Embryonic facial prominence (tissue), 1 donor: ENCODE measurements around the gene ATP5PO.
"Not testable (repeated sequence)": the region's sequence is repeated elsewhere in the genome, so short reads cannot be mapped to it uniquely, and the experiment has no call there.

ENCODE experiments used
- DNase-seq: peaks from one replicate; pipeline ENCODE4 v3.0.0-alpha.2; 2016; ENCODE audit errors: extremely low spot score

ATP5PO gene

DNA sequence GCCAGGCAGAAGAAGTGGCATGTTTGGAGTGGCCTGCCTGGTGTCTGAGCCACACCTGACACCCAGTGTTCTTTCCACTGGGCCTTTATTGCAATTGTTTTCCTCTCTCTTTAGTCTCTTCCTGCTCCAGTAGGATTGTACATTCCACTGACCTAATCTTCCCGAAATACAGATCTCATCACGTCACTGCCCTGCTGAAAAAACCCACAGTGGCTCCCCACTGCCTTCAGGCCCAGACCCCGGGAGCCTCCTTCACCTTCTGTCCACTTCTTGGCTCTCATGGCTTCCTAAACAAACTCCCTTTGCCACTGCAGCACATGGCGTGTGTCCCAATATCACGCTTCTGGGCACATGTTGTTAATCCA, 25.3 kb upstream of the ATP5PO start:
- DNase-seq: no peak

DNA sequence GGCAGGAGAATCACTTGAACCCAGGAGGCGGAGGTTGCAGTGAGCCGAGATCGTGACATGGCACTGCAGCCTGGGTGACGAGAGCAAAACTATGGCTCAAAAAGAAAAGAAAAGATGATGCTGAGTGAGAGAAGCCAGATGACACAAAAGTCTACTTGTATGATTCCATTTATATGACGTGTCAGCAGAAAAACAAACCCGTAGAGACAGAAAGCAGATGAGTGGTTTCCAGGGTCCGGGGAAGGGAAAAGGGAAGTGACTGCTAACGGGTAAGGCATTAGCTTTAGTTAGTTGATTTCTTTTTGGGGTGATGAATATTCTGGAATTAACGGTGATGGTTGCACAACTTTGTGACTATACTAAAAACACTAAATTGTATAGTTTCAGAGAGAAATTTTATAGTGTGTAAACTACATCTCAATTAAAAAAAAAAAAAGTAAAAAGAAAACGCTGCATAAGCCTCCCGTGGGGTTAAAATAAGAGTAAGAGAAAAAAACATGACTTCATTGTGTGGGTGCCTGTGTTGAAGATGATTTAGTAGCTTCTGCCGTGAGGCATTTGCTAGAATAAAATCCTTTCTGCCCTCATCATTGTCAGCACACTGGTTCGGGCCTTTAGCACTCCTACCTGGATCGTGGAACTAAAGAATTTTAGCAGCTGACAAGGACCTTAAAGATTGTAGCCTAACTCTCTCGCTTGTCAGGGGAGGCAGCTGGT, 24.7 kb upstream of the ATP5PO start:
- DNase-seq: no peak

DNA sequence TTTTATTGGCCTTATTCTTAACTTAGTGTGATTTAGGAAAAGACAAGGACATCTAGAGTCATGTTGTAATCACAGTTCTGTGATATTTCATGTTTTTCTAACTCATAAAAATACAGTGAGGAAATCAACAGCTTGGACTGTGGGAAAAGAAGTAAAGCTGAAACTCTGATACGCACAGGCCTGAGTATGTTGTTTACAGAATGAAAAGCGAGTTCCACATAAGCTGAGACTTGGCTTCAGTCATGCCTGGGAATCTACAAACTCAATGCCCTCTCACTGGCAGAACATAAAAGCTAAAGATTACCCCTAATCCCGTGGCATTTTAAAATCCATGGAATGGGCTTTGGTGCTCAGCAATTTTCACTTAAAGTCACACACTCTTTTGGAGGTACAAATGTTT, 23.6 kb upstream of the ATP5PO start:
- DNase-seq: no peak

DNA sequence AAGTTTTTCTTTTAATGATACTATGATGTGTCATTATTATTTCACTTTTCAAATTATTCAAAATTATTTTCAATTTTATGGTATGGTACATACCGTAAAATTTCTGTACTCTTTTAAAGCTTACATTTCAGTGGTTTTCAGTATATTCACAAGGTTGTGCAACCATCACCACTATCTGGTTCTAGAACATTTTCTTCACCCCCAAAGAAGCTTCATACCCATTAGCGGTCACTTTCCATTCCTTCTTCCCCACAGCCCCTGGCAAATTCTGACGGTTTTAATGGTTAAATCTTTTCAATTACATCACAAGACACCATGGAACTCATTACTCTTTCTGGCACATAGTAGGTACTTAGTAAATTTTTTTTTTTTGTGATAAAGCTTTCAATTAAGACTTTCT, 22.8 kb upstream of the ATP5PO start:
- no peak for DNase-seq

DNA sequence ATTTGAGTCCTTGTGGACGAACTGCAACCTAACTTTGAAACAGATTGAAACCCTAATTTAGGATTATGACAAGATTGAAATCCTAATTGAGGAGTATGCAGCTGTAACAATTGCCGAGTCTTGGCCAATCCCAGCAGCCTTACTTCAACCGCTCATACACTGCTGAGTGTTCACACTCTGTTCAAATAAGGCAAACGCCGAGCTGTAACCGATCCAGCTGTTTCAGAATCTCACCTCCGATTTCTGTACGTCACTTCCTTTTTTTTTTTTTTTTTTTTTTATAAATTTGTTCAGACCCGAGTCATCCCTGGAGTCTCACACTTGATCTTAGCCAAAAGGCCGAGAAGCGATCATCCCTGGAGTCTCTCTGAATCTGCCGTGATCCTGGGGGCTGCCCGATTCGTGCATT, 22.3 kb upstream of the ATP5PO start:
- no peak for DNase-seq

DNA sequence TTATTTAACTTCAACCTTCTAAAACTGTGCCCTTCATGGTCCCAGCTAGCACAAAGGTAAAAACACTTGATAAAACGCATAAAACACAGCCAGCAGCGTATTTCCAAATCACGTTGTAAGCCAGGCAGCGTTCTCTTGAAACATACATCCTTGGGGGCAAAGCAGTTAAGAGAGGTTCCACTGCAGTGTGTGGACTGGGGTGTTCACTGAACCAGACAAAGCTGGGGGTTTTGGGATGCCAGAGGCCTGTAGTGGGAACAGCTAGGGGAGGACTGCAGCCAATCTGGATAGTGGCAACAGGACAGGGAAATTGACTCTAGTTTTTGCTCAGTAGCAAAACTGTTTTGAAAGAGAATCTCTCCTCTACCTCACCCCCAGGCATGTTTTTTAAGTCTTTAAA, 21.5 kb upstream of the ATP5PO start:
- no peak for DNase-seq

DNA sequence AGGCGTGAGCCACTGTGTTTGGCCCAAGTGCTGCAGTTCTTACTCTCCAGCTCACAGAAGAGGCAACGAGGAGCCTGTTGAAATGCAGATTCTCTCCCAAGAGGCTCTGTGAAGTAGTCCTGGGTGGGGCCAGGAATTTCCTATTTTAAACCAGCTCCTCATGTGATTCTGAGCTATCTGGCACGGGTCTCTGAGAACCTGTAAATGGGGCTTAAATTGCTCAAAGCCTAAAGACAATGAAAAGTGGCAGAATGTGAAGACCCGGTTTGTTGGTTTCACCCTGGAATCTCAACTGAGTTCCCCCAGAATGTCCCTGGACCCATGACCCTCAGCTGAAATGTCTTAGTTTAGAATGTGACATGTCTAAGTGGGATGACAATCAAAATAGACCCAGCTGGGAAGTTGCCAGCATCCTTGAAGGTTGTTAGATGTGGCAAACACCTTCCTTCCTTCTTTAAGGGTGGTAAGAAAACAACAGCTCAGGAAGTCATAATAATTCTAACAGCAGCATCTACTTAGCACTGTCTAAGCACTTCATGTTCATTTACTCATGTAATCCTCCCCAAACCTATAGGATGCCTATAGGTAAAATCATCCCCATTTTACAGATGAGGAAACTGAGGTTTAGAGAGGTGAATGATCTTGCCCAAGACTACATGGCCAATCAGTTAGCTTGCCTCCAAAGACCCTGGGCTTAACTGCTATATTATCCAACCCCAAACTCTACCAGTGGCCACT, 20.9 kb upstream of the ATP5PO start:
- no peak for DNase-seq

DNA sequence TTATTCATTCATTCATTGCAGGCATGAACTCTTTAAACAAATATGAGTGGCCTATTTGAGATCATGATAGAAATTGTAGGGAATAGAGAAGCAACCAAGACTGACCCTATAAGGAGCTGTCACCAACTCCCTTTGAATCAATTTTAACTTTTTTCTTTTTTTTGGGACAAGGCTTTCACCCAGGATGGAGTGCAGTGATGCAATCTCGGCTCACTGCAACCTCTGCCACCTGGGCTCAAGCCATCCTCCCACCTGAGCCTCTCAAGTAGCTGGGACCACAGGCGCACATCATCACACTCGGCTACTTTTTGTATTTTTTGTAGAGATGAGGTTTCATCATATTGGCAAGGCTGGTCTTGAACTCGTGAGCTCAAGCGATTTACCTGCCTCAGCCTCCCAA, 17.1 kb upstream of the ATP5PO start:
- no peak for DNase-seq

DNA sequence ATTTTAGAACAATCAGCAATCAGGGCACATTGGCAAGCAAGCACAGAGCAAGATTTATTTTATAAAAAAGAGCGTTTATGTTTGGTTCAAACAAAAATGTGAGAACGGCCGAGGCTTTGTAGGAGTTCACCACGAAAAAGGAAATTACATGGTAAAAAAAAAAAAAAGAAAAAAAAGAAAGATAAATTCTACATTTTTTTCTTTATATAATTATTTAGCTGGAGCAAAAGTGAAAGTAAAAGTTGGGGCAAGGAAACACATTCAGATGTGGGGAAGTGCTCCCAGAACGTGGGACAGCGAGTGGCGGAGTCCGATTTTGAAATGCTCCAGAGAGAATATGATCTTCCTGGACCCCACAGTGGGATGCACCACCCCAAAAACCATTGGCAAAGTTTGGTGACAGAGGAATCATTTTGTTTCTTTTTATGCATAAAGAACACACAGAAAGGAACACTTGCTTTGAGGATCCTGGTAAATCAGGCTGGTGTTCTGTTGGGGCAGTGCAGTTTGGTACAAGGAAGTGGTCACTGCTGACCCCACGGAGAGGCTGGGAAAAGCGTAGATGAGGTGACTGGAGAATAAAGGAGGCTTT, 16.3 kb upstream of the ATP5PO start:
- DNase-seq: no peak

DNA sequence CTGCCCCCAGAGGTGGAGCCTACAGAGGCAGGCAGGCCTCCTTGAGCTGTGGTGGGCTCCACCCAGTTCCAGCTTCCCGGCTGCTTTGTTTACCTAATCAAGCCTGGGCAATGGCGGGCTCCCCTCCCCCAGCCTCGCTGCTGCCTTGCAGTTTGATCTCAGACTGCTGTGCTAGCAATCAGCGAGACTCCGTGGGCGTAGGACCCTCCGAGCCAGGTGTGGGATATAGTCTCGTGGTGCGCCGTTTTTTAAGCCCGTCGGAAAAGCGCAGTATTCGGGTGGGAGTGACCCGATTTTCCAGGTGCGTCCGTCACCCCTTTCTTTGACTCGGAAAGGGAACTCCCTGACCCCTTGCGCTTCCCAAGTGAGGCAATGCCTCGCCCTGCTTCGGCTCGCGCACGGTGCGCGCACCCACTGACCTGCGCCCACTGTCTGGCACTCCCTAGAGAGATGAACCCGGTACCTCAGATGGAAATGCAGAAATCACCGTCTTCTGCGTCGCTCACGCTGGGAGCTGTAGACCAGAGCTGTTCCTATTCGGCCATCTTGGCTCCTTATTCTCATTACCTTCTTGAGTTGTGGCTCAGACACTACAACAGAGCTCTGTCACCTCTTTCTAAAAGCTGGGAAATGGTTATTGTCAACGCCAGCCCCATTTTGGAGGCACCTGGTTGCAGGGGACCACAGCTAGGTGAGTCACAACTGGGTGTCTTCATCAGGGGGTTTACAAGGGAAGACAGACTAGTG, 15.6 kb upstream of the ATP5PO start:
- DNase-seq: not testable (repeated sequence)

DNA sequence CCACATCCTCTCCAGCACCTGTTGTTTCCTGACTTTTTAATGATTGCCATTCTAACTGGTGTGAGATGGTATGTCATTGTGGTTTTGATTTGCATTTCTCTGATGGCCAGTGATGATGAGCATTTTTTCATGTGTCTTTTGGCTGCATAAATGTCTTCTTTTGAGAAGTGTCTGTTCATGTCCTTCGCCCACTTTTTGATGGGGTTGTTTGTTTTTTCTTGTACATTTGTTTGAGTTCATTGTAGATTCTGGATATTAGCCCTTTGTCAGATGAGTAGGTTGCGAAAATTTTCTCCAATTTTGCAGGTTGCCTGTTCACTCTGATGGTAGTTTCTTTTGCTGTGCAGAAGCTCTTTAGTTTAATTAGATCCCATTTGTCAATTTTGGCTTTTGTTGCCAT, 10.6 kb upstream of the ATP5PO start:
- DNase-seq: not testable (repeated sequence)

DNA sequence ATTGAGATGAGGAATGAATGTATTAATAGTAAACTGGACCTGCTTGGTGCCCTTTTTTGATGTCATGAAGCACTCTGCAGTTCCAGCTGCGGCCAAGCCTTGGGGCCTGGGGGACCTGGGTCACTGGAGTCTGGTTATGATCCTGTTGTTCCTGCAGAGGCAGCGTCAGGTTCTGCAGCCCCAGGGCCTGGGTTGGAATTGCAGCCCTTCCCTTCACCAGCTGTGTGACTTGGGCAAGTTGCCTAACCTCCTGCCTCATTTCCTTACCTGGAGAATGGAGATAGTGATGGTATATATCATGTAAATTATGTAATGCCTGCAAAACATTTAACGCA, 9.1 kb upstream of the ATP5PO start:
- no peak for DNase-seq

DNA sequence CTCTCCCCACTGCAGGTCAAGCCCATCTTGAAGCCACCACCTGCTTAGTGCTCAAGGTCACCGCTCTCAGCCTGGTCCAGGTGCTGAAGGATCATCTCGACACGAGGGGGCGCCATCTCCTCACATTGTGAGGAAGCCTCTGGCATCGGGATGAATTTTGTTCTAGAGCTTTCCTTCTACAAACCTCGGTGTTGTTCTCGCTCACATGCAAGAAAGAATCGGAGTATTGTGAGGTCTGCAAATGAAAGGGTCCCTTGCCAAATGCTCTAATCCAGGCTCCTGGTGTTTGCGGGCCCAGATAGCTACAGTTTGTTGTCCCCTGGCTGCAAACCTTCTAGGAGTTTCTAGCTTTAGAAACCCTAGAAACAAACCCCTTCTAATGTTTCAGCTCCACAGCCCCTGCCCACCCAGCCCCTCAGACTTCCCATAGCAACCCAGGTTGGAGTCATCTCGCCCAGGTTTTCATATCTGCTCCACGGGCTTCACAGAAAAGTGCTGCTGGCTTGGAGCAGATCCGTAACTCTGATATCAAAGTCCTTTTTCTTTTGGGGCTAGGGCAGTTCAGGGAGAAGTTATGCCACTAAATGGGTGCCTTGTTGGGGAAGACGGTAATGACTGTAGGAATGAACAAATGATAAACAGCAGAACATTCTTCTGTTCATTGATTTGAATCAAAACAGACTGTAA, 8.6 kb upstream of the ATP5PO start:
- peak; percentile 77 for DNase-seq

DNA sequence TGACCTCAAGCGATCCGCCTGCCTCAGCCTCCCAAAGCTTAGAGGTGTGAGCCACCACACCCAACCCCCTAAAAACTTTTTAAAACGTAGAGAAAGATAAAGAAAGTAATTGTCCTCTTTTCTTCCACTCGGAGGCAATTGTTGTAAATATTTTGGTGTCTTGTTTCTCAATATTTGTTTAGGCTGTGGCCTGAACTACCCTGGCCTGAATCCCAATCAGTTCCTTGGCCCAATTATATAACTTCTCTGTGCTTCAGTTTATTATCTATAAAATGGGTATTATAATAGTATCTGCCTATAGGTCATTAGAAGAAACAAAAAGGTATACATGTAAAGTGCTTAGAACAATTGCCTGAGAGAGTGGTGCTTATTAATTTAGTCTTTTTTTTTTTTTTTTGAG, 1.8 kb upstream of the ATP5PO start:
- no peak for DNase-seq

DNA sequence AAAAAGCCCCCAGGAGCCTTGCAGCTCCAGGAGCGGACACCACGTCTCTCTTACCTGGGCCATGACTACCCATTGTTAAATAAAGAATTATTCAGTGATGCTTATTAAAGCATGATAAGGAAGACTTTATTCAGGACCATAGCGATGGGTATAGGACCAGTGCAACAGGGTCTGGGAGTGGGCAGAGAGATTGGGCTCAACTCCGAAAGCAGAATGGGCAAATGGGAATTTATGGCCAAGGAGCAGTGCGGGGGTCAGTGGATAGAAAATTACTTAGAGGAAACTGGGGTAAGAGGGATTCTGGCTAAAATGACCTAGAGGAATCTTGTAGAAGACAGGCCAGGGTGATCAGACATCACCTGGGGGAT, 580 bp upstream of the ATP5PO start:
- no peak for DNase-seq

DNA sequence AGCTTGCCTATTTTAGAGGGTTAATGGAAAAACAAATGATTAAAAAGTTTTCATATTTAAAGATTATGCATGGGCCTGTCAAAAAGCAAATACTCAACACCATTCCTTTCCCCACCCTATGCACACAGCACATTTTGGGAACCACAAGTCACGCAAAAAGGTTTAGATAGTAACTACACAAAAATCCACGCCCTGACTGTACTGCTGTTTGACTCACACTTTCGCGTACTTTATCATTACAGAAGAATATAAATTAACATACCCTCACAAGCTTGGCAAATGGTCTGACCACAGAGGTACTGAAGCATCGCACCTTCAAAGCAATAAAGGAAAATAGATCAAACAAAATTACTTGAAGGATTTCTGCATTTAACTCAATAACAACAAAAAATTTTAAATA, 1.4 kb downstream of the ATP5PO start:
- DNase-seq: no peak

DNA sequence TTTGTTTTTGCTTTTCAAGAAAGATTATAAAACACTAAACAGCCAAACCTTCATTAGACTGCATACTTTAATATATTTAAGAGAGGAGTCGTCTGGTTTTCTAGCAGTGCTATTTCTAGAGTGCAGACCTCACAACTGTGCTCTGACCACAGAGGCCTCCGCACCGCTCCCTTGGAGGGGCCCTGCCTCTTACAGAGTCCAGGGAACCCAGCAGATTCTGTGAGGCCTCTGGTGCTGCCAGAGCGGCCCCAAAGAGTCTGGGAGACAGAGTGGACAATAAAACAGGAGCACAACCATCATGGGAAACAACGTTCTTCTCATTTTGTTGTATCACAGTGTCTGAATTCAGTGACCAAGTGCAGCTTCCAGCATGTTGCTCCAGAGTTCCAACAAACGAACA, 5.8 kb downstream of the ATP5PO start:
- no peak for DNase-seq

DNA sequence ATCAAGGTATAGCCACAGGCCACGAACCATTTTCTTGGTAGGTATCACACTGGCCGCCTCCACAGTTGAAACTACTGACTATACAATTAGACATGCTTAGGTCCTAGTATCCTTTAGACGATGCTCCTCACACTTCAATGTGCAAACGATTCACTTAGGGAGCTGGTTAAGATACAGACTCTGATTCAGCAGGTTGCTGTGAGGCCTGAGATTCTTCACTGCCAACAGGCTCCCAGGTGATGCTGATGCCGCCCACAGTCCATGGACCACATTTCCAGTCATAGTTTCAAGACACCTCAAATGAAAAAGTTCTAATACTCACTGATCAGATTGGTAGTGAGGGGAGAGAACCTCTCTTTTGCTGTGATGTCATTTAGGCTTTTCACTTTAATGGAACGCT, 6.8 kb downstream of the ATP5PO start:
- no peak for DNase-seq

DNA sequence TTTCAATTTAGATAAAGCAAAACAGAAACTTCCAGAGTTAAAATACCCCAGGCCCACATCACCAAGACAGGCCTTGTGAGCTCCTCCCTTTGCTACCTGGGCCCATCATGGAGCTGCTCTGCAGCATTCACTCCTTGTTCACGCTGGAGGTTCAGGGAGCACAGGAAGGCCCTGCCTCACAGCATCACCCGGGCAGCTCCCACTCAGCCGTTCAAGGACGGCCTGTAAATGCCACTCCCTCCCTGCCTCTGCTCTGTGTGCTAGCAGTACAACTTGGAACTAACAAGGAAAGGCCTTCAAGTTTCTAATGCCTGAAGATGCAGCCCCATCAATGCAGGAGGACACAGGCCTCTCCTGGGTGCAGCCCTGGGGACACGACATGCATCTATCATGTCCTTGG, 11.6 kb downstream of the ATP5PO start:
- DNase-seq: no peak

DNA sequence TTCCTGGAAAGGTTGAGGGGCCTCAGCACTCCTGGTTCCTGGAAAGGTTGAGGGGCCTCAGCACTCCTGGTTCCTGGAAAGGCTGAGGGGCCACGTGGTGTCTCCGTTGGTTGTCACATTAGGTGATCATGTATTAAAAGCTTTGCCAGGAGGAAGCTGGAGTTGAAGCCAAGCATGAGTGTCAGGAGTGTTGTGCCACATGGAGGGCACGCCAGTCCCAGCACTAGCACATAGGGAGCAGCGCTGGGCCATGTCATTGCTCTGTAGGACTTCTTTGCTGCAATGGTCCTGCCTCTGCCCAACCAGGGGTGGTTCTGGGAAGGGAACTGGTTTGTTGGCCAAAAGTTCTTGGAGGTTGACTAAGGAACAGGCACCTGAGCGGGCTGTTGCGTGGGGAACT, 13.3 kb downstream of the ATP5PO start:
- no peak for DNase-seq

DNA sequence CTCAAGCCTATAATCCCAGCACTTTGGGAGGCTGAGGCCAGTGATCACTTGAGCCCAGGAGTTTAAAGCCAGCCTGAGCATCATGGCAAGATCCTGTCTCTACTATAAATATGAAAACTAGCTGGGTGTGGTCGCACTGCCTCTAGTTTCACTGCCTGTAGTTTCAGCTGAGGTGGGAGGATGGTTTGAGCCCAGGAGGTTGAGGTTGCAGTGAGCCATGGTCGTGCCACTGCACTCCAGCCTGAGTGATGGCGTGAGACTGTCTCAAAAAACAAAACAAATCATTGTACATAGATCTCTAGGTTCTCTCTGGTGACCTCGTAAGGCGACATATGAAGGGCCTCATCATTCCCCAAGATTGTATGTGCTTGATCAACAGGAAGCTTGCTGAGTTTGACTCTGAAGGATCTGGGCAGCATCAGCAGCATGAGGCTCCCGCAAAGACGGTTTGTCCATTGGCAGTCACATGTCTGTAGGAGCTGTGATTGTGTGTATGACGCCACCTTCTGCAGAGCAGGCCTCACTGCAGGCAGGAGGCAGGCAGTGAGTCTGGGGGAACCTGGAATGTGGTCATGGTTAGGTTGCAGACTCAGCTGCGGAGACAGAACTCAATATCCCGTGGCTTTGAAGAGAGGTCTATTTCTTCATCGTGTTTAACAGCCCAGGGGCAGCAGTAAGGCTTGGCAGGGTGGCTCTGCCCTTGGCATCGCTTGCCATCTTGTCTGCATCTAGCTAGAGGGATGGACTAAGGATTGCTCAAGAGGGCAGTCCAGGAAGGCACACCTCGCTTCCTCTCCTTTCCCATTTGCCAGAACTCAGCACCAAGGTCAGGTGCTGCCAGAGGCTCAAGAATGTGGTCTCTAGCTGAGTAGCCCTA, 14.0 kb downstream of the ATP5PO start:
- no peak for DNase-seq
